ENCODE measurements around the gene MEP1A.
"Not testable (repeated sequence)": the region's sequence is repeated elsewhere in the genome, so short reads cannot be mapped to it uniquely, and the experiment has no call there.

Gene MEP1A

DNA sequence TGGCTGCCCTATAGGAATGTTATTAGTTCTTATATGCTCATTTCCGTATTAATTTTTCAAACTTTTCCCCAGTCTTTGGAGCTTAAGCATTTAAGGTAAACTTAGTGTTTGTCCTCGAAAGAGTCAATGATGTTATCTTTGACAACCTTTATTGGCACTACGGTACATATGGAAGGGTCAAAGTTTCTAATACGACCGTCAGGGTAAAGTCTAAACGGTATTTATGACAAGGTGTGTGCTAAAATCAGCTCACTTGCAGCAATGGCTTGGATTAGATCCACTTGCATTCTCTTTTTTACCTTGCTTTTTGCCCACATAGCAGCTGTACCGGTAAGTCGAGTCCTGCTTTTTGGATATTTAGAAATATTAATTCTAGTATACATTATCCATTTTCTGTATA is at the start of gene MEP1A:
MEP1A (plus strand) TSS at position 252 of the 400 bp plus-strand sequence; CDS start at position 262, 10 bp downstream.
- DNase-seq (ENCODE audit: low read depth in 2 of 2, low spot score in 1 of 2): no peak

GRCh38 chr6:46743425-46744158 is 49.6 kb upstream of the MEP1A start:
- DNase-seq (ENCODE audit: low read depth in 2 of 2, low spot score in 1 of 2): no peak

GRCh38 chr6:46744159-46744725 is 48.9 kb upstream of the MEP1A start:
- not testable (repeated sequence) for DNase-seq (ENCODE audit: low read depth in 2 of 2, low spot score in 1 of 2)

DNA sequence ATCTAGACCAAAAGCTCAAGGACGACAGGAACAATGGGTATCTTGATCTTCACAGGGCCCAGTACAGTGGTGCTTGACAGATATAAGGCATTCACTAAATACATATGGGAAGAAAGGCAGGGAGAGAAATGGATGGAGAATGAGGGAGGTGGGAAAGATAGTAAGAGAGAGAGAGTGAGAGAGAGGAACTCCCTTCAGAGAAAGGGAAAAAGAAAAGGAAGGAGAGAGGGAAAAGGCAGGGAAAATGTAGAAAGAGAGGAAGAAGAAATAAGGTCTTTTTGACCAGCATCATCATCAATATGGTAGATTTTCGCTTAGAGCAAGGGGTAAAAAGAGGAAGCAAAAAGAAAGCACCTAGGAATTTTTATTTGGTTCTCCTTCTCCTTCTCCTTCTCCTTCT is 47.2 kb upstream of the MEP1A start:
- DNase-seq (ENCODE audit: low read depth in 2 of 2, low spot score in 1 of 2): no peak

GRCh38 chr6:46746696-46747095 is 46.5 kb upstream of the MEP1A start, which contains the start of gene ANKRD66:
Gene ANKRD66 (plus strand): TSS chr6:46746933. CDS start chr6:46751949, 5,016 bp downstream.
- no peak for DNase-seq (ENCODE audit: low read depth in 2 of 2, low spot score in 1 of 2)

DNA sequence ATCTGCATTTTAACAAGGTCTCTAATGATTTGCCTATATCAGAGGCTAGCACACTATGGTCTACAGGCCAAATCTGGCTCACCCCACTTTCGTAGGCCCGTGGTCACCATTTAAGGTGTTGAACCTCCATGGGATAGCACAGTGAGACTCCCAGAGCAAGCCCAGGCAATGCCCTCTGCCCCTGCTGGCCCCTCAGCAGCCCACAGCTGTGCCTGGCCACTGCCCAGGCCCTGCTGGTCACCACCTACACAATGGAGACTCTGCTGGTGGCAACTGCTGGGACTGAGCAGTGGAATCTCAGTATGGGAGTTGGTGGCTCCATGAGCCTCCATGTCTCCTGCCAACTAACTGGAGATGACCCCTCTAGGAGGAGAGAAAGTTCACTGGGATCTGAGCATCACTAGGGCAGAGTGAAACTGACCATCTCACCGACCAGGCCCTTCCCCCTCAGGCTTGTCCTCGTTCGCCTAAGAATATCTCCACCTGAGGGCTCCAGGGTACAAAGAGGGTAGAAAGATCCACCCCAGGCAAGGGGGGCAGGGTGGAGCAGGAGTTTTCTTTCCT is 44.2 kb upstream of the MEP1A start:
- DNase-seq (ENCODE audit: low read depth in 2 of 2, low spot score in 1 of 2): no peak

- no peak for DNase-seq (ENCODE audit: low read depth in 2 of 2, low spot score in 1 of 2)
Measured at GRCh38 chr6:46749731-46750130, 43.5 kb upstream of the MEP1A start.

GRCh38 chr6:46751658-46752057 is 41.5 kb upstream of the MEP1A start:
- no peak for DNase-seq (ENCODE audit: low read depth in 2 of 2, low spot score in 1 of 2)

DNA sequence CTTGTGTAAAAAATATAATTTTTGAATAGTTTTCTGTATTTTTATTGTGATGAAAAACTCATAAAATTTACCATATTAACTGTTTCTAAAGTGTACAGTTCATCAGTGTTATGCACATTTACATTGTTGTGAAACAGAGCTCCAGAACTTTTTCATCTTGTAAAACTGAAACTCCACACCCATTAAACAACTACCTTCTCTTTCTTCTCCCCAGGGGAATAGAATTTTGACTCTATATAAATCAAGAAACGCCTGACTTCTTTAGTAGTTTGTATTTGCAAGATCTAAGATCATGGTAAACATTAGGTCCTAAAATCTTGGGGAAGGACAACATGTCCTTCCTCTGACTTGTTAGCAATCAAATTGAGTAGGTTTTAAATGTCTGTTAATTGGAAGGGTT is 37.3 kb upstream of the MEP1A start:
- DNase-seq (ENCODE audit: low read depth in 2 of 2, low spot score in 1 of 2): no peak

DNA sequence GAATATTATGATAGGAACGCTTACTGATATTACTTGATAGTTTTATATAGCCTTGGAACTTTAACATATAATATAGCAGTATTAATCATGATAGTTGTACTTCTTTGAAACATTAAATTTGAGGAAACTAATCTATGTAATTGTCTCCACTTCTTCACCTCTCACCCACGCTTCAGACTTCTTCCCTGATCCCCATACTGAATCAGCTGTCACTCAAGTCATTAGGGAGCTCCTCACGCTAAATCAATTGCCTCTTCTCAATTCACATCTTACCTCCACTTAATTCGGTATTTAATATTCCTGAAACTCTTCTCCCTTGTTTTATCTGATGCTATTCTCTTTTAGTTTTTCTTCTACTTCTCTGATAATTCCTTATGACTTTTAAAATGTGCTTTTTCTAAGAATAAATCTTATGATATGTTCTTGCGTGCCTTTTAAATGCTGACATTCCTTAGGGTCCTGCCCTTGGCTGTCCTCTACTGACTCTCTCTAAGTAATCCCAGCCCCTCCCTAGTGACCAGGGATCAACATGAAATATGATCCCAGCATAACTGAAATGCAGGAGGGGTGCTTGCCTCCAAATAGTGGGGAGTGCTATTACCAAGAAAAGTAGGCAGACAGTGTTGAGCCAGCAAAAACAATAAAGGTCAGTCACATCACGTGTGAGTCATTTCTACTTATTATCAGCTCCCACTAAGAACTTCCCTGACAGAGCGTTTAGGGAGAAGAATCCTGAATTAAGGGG is 36.5 kb upstream of the MEP1A start:
- no peak for DNase-seq (ENCODE audit: low read depth in 2 of 2, low spot score in 1 of 2)

- DNase-seq (ENCODE audit: low read depth in 2 of 2, low spot score in 1 of 2): no peak
Measured at GRCh38 chr6:46757214-46757596, 36.0 kb upstream of the MEP1A start.

- no peak for DNase-seq (ENCODE audit: low read depth in 2 of 2, low spot score in 1 of 2)
Measured at GRCh38 chr6:46758960-46759753, 34.0 kb upstream of the MEP1A start.

- DNase-seq (ENCODE audit: low read depth in 2 of 2, low spot score in 1 of 2): no peak
Measured at GRCh38 chr6:46760925-46761324, 32.3 kb upstream of the MEP1A start.

GRCh38 chr6:46763466-46763865 is 29.7 kb upstream of the MEP1A start:
- no peak for DNase-seq (ENCODE audit: low read depth in 2 of 2, low spot score in 1 of 2)

DNA sequence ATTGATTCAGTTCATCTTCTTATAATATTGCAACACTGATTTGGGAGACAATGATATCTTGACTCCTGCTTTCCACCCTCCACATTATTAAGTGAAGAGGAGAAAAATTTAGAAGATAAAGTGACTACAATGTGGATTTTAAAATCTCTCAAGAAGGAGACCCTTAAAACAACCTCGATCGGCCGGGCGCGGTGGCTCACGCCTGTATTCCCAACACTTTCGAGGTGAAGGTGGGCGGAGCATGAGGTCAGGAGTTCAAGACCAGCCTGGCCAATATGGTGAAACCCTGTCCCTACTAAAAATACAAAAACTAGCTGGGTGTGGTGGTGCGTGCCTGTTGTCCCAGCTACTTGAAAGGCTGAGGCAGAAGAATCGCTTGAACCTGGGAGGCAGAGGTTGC is 28.9 kb upstream of the MEP1A start:
- DNase-seq (ENCODE audit: low read depth in 2 of 2, low spot score in 1 of 2): not testable (repeated sequence)

DNA sequence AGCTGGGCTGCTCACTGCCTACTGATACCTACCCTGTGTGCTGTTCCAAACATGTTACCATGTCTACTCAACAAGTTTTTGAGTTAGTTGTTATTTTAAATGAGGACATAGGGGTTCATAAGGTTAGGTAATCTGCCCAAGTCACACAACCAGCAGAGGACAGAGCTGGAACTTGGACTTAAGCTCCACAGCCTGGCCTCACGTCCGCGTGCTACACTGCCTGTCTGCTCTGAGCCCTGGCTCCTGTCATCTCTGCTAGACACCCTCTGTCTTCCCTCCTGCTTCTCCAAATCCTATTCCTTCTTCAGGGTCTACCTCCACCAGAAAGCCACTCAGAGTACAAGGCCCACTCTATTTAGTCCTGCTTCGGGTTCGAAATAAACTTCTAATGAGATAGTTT is 28.2 kb upstream of the MEP1A start:
- no peak for DNase-seq (ENCODE audit: low read depth in 2 of 2, low spot score in 1 of 2)

GRCh38 chr6:46772016-46772415 is 21.2 kb upstream of the MEP1A start:
- DNase-seq (ENCODE audit: low read depth in 2 of 2, low spot score in 1 of 2): no peak

DNA sequence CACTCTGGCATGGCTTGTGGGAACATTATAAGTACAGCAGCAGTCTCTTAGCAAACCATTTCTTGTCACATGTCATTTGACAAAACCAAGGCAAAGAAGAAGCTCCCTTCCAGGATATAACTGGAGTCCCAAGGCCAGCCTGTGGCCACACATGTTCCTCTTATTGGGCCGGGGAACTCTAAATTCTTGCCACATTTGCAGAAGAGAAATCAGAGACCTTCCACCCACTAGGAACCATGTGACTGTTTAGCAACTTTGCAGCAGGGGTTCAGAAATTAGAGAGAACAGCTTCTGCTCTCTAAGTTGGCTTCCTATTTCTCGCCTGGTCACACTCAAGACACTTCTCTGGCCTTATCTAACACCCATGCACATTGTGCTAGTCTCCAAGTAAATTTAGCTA is 20.4 kb upstream of the MEP1A start:
- DNase-seq (ENCODE audit: low read depth in 2 of 2, low spot score in 1 of 2): no peak

DNA sequence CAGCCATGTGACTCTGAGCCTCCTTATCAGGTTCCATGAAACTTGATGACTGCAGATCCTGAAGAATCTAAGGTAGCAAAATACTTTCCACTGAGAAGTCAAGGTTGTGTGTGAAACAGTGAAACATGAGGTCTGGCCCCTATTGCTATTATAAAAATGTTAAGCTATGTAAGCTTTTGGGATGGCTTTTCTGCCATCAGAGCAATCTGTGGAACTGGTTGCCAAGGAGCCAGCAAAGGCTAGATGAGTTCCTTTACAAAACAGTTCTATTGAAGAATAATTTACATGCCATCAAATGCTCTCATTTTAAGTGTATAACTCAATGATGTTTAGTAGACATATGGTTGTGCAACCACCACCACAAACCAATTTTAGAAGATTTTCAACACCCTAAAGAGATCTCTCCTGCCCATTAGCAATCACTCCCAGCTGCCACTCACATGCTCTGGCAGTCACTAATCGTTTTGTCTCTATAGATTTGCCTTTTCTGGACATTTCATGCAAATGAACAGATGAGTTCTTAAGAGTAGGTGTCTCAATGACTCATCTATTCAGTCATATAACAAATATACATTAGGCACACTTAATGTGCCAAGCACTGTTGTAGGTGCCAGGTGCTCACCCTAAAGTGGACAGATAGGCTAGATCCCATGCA is 19.9 kb upstream of the MEP1A start:
- DNase-seq (ENCODE audit: low read depth in 2 of 2, low spot score in 1 of 2): no peak

DNA sequence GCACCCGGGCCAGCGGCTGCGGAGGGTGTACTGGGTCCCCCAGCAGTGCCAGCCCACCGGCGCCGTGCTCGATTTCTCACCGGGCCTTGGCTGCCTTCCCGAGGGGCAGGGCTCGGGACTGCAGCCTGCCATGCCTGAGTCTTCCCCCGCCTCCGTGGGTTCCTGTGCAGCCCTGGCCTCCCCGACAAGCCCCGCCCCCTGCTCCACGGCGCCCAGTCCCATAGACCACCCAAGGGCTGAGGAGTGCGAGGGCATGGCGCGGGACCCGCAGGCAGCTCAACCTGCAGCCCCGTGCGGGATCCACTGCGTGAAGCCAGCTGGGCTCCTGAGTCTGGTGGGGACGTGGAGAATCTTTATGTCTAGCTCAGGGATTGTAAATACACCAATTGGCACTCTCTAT is 18.5 kb upstream of the MEP1A start:
- not testable (repeated sequence) for DNase-seq (ENCODE audit: low read depth in 2 of 2, low spot score in 1 of 2)
